ENCODE data around the gene YIF1A. TPM values are rescaled to one million over a fixed set of nuclear protein-coding genes. Genes with fewer than 3 reads are reported as not detected.

The YIF1A gene
- total and polyA plus RNA-seq, 4 donors: 93.0 to 136 (median 117) TPM

GRCh38 chr11:66330931-66331330 lies 42.0 kb upstream of the YIF1A start:
- H3K36me3 ChIP-seq (ENCODE audit: control insufficient read depth in 4 of 4, insufficient read depth in 3 of 4, low read depth in 1 of 4, low read length in 3 of 4): no peaks in the 10 kb centered on the region
- no peak overlapping the region for H3K9ac ChIP-seq (ENCODE audit: low read depth in 1 of 2, low read length in 2 of 2)
- no peak for TF ChIP-seq SP1 (IDR thresholded peaks at IDR 0.05)
- TF ChIP-seq RXRA (IDR thresholded peaks at IDR 0.05): no peak
- no peak for TF ChIP-seq FOXA2 (IDR thresholded peaks at IDR 0.05)
- no peak for TF ChIP-seq REST (IDR thresholded peaks at IDR 0.05)
- TF ChIP-seq NR2F2 (IDR thresholded peaks at IDR 0.05): no peak
- no peak for TF ChIP-seq CTCF (IDR thresholded peaks at IDR 0.05; ENCODE audit: low read depth, low read length, missing input control)
- TF ChIP-seq YY1 (IDR thresholded peaks at IDR 0.05): no peak
- TF ChIP-seq FOXA1 (IDR thresholded peaks at IDR 0.05): no peak
- no peak for TF ChIP-seq EGR1 (IDR thresholded peaks at IDR 0.05; ENCODE audit: low read depth in 2 of 2)
- no peak for TF ChIP-seq TAF1 (conservative IDR thresholded peaks at IDR 0.05)
- no peak for TF ChIP-seq ATF3 (IDR thresholded peaks at IDR 0.05)
- TF ChIP-seq GABPA (IDR thresholded peaks at IDR 0.05 in 1 of 2, conservative IDR thresholded peaks at IDR 0.05 in 1 of 2): no peak
- no peak for TF ChIP-seq JUND (IDR thresholded peaks at IDR 0.05)
- no peak for DNase-seq (ENCODE audit: low spot score)
- H3K27ac ChIP-seq (ENCODE audit: low read depth in 1 of 2, low read length in 2 of 2): no peak overlapping the region
- H3K9me3 ChIP-seq (ENCODE audit: control insufficient read depth in 4 of 4, low read length in 3 of 4): no peaks in the 10 kb centered on the region
- no peaks in the 10 kb centered on the region for H3K27me3 ChIP-seq (ENCODE audit: control insufficient read depth in 4 of 4, insufficient read depth in 4 of 4, low read length in 3 of 4)
- H3K4me1 ChIP-seq (ENCODE audit: control insufficient read depth in 4 of 4, insufficient read depth in 4 of 4, low read length in 3 of 4): peaks cover 2 to 17% (median 5%) of the 10 kb centered on the region in 4 donors
- 79% methylated on average over 10 of the region's 10 CpGs for WGBS
- H3K4me3 ChIP-seq (ENCODE audit: low read depth in 1 of 3, low read length in 3 of 3): no peak overlapping the region

GRCh38 chr11:66329165-66329673 lies 40.3 kb upstream of the YIF1A start:
- Histone ChIP-seq H3K9ac (ENCODE audit: low read depth in 1 of 2, low read length in 2 of 2) (no peak overlapping the region), H3K4me1 (ENCODE audit: control insufficient read depth in 4 of 4, insufficient read depth in 4 of 4, low read length in 3 of 4) (peaks cover 2 to 9% (median 4%) of the 10 kb centered on the region in 4 donors), H3K4me3 (ENCODE audit: low read depth in 1 of 3, low read length in 3 of 3) (no peak overlapping the region), H3K9me3 (ENCODE audit: control insufficient read depth in 4 of 4, low read length in 3 of 4) (no peaks in the 10 kb centered on the region), H3K27ac (ENCODE audit: low read depth in 1 of 2, low read length in 2 of 2) (no peak overlapping the region), H3K27me3 (ENCODE audit: control insufficient read depth in 4 of 4, insufficient read depth in 4 of 4, low read length in 3 of 4) (no peaks in the 10 kb centered on the region), H3K36me3 (ENCODE audit: control insufficient read depth in 4 of 4, insufficient read depth in 3 of 4, low read depth in 1 of 4, low read length in 3 of 4) (no peaks in the 10 kb centered on the region)
- no peak for DNase-seq (ENCODE audit: low spot score)
- WGBS: 94% methylated on average over 3 of the region's 3 CpGs
- TF ChIP-seq TAF1 (conservative IDR thresholded peaks at IDR 0.05) (no peak), CTCF (IDR thresholded peaks at IDR 0.05; ENCODE audit: low read depth, low read length, missing input control) (no peak), GABPA (IDR thresholded peaks at IDR 0.05 in 1 of 2, conservative IDR thresholded peaks at IDR 0.05 in 1 of 2) (no peak), RXRA (IDR thresholded peaks at IDR 0.05) (no peak)
